ENCODE measurements around the gene RHD. TPM values are rescaled to one million over a fixed set of nuclear protein-coding genes. Genes with fewer than 3 reads are reported as not detected.
A peak's percentile ranks its signal among the peaks of the same experiment; 100 is the strongest.
"Not testable (repeated sequence)": the region's sequence is repeated elsewhere in the genome, so short reads cannot be mapped to it uniquely, and the experiment has no call there.

RHD gene
- total RNA-seq, 1 experiment from 2014 or later: 1.3 TPM

DNA sequence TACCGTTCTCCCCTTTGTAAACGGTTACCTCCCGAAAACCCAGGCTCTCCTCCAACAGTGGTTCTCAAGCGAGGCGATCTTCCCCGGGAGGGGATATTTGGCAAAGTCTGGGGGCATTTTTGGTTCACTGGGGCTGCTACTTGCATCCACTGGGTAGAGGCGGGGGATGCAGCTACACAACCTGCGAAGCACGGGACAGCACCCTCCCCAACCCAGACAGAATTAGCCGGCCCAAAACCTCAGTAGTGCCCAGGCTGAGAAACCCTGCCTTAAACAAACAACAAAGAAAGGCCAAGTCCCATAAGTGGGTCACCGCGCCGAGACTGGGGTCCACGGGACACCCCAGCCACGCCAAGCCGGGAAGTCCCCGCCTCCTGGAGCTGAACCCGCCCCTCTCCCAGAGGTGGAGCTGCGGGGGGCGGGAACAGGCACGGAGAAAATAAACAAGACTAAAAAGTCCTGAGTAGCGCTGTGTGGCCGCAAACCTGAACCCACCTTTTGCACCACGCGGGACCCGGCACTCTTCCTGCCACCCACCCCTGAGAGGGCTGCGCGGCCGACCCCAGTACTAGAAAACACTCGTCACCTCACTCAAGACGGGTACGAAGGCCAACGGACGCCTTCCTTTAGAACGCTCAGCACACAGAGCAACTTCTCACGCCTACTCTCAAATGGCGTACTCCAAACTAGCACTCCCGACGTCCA, 65.3 kb downstream of the RHD start:
- H4K20me1 ChIP-seq (ENCODE audit: control insufficient read depth, insufficient read depth, insufficient read length); H2AK5ac ChIP-seq (ENCODE audit: insufficient read length, low read length); H2BK20ac ChIP-seq (ENCODE audit: low read depth, low read length, poor library complexity, severe bottlenecking); H4K91ac ChIP-seq (ENCODE audit: insufficient read length, low read depth, low read length); H3K56ac ChIP-seq (ENCODE audit: insufficient read length, low read depth, low read length); H2BK15ac ChIP-seq (ENCODE audit: low read depth, low read length); H2BK5ac ChIP-seq (ENCODE audit: insufficient read length, low read length); H3K4me1 ChIP-seq (ENCODE audit: insufficient read depth, low read length); H3K27me3 Mint-ChIP-seq (ENCODE audit: low read depth); H2AFZ ChIP-seq (ENCODE audit: low read length); H3K23ac ChIP-seq (ENCODE audit: insufficient read length, low read depth, low read length); H3K27ac ChIP-seq (ENCODE audit: insufficient read length, low read depth, low read length); H3K18ac ChIP-seq (ENCODE audit: insufficient read length, low read depth, low read length); H4K5ac ChIP-seq (ENCODE audit: insufficient read length, low read depth, low read length); H3K23me2 ChIP-seq (ENCODE audit: insufficient read length, low read depth, low read length, poor library complexity, severe bottlenecking); H3K79me2 ChIP-seq (ENCODE audit: insufficient read depth, low read length); H4K8ac ChIP-seq (replicated peaks; ENCODE audit: insufficient read length, low read depth, low read length); DNase-seq; H3T11ph ChIP-seq (ENCODE audit: low read length); H3K9me3 Mint-ChIP-seq; H3K79me1 ChIP-seq (ENCODE audit: insufficient read depth, low read depth, low read length, poor library complexity, severe bottlenecking); H3K14ac ChIP-seq (ENCODE audit: insufficient read depth, low read length); H3K9me3 ChIP-seq (ENCODE audit: control insufficient read depth, low read depth, low read length); H2BK120ac ChIP-seq (ENCODE audit: low read depth, low read length, poor library complexity, severe bottlenecking); H2BK12ac ChIP-seq (ENCODE audit: insufficient read length, low read depth, low read length); H3K27me3 ChIP-seq (ENCODE audit: insufficient read depth, low read length); H3K4ac ChIP-seq (ENCODE audit: low read depth, low read length): not testable (repeated sequence)
- Mint-ChIP-seq H3K27ac (peak overlapping the region in 1 of 3 experiments; percentile 93; a peak in 1 of 7 replicates), H3K36me3 (ENCODE audit: insufficient read depth in 1 of 3, low read depth in 3 of 3) (peaks cover 0 to 15% (median 0%) of the 10 kb centered on the region in 3 experiments; a peak in 2 of 7 replicates), H3K4me1 (peaks cover 10 to 29% of the 10 kb centered on the region in 2 experiments), H3K4me3 (peak overlapping the region; percentile 86 to 91)
- no CpG with 5 or more reads among the region's 39 CpGs for WGBS (ENCODE audit: extremely low coverage, insufficient read length, low lambda C conversion rate)
- Histone ChIP-seq H3K4me2 (ENCODE audit: insufficient read depth, insufficient read length, low read length) (peak overlapping the region; percentile 85), H3K9ac (ENCODE audit: extremely low read depth, insufficient read length, low read length) (peak overlapping the region; percentile 75)
